ENCODE data around the gene KHSRP. TPM values are rescaled to one million over a fixed set of nuclear protein-coding genes. Genes with fewer than 3 reads are reported as not detected.

Gene KHSRP
- total RNA-seq, 1 donor from 2014 or later: 102 TPM

GRCh38 chr19:6375411-6376010, 49.1 kb downstream of the KHSRP start, which contains the start of gene PSPN:
PSPN (minus strand) TSS chr19:6375933; CDS start chr19:6375849, 84 bp downstream.
- Histone ChIP-seq H3K36me3 (peaks cover 0 to 12% of the 10 kb centered on the region in 2 donors), H3K4me1 (peaks cover 19% of the 10 kb centered on the region), H3K4me3 (no peak within 1 kb of the TSS), H3K27me3 (no peaks in the 10 kb centered on the region), H3K9me3 (no peaks in the 10 kb centered on the region), H3K27ac (no peak within 1 kb of the TSS)
- intact Hi-C loops (cut with DNase I): no loop called here
- TF ChIP-seq POLR2A (IDR thresholded peaks at IDR 0.05): no peak
- no peak for TF ChIP-seq POLR2AphosphoS5 (IDR thresholded peaks at IDR 0.05; ENCODE audit: insufficient read depth in 1 of 2, low read depth in 1 of 2)
- TF ChIP-seq CTCF (IDR thresholded peaks at IDR 0.05): no peak
- DNase-seq (ENCODE audit: extremely low spot score in 2 of 2): no peak

GRCh38 chr19:6374711-6375410, 49.8 kb downstream of the KHSRP start:
- Histone ChIP-seq H3K9me3 (no peaks in the 10 kb centered on the region), H3K4me3 (no peak overlapping the region), H3K36me3 (peaks cover 0 to 6% of the 10 kb centered on the region in 2 donors), H3K27me3 (no peaks in the 10 kb centered on the region), H3K4me1 (peaks cover 19% of the 10 kb centered on the region), H3K27ac (no peak overlapping the region)
- intact Hi-C loops (cut with DNase I): no loop called here
- no peak for DNase-seq (ENCODE audit: extremely low spot score in 2 of 2)
- TF ChIP-seq CTCF (IDR thresholded peaks at IDR 0.05) (no peak), POLR2AphosphoS5 (IDR thresholded peaks at IDR 0.05; ENCODE audit: insufficient read depth in 1 of 2, low read depth in 1 of 2) (no peak), POLR2A (IDR thresholded peaks at IDR 0.05) (no peak)

GRCh38 chr19:6374161-6374709, 50.4 kb downstream of the KHSRP start:
- peaks cover 19% of the 10 kb centered on the region for H3K4me1 ChIP-seq
- intact Hi-C loops (cut with DNase I): no loop called here
- H3K27me3 ChIP-seq: no peaks in the 10 kb centered on the region
- H3K4me3 ChIP-seq: no peak overlapping the region
- H3K36me3 ChIP-seq: no peaks in the 10 kb centered on the region
- no peaks in the 10 kb centered on the region for H3K9me3 ChIP-seq
- DNase-seq (ENCODE audit: extremely low spot score in 2 of 2): no peak
- peak overlapping the region; percentile 97 for H3K27ac ChIP-seq
- TF ChIP-seq POLR2A (IDR thresholded peaks at IDR 0.05) (no peak), CTCF (IDR thresholded peaks at IDR 0.05) (no peak), POLR2AphosphoS5 (IDR thresholded peaks at IDR 0.05; ENCODE audit: insufficient read depth in 1 of 2, low read depth in 1 of 2) (no peak)

GRCh38 chr19:6373813-6374108, 50.9 kb downstream of the KHSRP start:
- no peak for DNase-seq (ENCODE audit: extremely low spot score in 2 of 2)
- H3K9me3 ChIP-seq: no peaks in the 10 kb centered on the region
- TF ChIP-seq POLR2A (IDR thresholded peaks at IDR 0.05): no peak
- no peak for TF ChIP-seq POLR2AphosphoS5 (IDR thresholded peaks at IDR 0.05; ENCODE audit: insufficient read depth in 1 of 2, low read depth in 1 of 2)
- TF ChIP-seq CTCF (IDR thresholded peaks at IDR 0.05): no peak
- peak overlapping the region; percentile 97 for H3K27ac ChIP-seq
- H3K4me3 ChIP-seq: peak overlapping the region; percentile 75 to 85
- intact Hi-C loops (cut with DNase I): no loop called here
- H3K4me1 ChIP-seq: peaks cover 19% of the 10 kb centered on the region
- peaks cover 0 to 2% of the 10 kb centered on the region in 2 donors for H3K36me3 ChIP-seq
- H3K27me3 ChIP-seq: no peaks in the 10 kb centered on the region

Data from vagina (tissue), 2 donors.